NCI-H146 treated with DMSO at 0.1 percent for 48 hours (cell line): ENCODE data around the gene ZNF654.
"Not testable (repeated sequence)": the region's sequence is repeated elsewhere in the genome, so short reads cannot be mapped to it uniquely, and the experiment has no call there.

ENCODE experiments used
- DNase-seq: peaks from one replicate; lab custom pipeline; 2025; ENCODE audit not compliant: unreplicated experiment; lab: John Stamatoyannopoulos, UW

ZNF654 gene

DNA sequence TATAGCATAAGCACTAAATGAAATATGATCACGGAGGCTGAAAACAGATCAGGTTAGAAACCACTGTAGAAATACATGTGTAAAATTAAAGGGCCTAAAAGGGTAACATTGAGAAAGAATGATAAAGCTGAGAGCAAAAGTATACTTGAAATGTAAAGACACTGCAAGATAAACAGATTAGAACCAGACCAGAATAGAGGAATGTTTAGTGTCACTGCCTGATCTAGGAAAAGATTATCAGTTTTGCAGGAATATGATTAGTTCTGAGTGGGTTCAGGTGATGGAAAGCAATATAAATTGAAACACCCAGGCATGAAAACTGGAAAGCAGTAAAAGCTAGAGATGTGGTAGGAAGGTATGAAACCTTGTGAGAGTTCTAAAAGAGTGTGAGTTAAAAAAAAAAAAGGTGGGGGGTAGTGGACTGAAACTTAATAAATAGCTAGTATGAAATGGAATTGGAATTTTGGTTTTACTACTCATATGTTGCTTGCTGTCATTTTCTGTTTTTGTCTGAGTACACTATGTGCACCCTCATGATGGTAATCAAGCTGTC is 74.7 kb downstream of the ZNF654 start:
- DNase-seq, result no peak

DNA sequence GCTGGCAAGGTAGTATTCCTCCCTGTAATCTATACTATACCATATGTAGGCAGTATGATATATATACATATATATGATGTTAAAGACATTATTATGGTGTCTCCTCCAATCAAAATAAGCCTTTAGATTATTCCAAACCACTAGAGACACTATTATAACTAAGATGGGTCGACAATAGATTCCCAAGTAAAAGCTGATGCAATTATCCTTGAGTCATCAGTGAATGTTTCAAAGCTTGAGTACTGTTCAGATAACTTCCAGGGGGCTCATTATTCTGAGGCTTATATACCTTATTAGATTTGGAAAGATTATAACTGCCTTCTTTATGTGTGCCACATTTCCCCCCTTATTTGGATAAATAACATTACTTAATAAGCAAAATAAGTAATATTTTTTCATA is 78.8 kb downstream of the ZNF654 start:
- DNase-seq, result no peak

DNA sequence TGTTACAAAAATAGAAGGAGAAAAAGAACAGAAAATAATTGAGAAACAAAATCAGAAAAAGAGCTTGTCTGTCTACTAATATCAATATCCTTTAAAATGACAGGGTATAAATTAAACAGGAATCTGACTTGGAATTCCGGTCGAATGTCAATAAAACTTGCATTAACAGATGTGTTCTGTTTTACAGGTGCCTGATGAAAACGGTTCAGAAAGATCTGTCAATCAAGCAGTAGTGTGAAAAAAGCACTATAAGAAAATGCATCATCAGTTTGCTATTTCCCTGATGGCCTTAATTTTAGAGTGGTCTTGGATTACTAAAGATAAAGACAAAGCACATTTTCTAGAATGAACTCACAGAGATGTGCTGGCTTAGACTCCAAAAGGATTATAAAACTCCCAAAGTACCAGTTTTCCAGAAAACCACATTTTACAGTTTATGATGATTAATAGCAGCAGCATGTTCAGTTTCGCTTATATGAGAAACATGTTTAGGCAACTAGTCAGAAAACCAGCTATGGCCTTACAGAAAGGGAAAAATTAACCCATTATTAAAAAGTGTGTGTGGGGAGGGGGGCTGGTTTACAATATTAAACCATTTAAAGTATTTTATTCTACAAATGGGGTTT is 82.5 kb downstream of the ZNF654 start:
- DNase-seq, result no peak

DNA sequence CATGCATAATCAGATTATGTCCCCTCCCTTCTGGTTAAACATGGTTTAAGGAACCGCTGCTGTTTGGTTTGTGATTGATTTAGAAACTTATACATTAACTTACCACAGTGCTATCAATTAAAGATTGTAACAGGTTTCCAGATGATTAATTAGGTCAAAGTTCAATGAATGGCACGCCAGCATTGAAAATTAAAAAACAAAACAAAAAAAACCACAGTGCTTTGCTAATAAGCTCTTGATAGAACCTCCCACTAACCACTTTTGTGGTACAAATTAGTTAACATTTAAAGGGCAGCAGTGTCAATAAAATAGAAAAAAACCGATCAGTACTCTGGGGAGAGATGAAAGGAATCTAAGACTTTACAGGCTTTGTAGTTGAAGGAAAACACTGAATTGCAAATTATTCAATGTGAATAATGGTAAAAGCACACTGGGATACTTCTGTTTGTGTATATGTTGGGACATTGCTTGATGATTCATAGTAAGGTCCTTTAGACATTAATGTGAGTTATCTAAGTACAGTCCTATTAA is 83.1 kb downstream of the ZNF654 start:
- DNase-seq, result no peak

DNA sequence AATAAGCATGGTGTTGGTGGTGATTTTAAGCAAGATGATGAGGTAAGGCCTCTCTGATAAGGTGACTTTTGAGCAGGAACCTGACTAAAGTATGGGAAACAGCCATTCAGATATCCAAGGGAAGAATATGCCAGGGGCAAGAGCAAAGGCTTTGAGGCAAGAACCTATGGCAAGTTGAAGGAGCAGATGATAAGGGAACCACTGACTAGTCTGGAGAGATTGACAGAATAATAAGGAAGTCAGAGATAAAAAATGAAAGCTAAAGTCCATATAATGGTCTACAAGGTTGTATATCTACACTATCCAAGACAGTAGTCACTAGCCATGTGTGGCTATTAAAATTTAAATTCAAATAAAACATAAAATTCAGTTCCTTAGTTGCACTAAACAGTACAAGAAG is 88.2 kb downstream of the ZNF654 start:
- DNase-seq, result no peak

DNA sequence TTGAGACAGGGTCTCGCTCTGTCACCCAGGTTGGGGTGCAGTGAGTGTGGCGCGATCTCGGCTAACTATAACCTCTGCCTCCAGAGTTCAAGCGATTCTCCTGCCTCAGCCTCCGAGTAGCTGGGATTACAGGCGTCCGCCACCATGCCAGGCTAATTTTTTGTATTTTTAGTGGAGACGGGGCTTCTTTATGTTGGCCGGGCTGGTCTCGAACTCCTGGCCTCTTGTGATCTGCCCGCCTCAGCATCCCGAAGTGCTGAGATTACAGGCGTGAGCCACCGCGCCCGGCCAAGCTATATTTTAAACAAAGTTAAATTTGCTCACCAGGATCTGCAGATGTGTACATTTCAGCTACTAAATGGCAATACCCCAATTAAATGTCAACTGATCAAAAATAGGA is 89.6 kb downstream of the ZNF654 start:
- DNase-seq, result no peak

DNA sequence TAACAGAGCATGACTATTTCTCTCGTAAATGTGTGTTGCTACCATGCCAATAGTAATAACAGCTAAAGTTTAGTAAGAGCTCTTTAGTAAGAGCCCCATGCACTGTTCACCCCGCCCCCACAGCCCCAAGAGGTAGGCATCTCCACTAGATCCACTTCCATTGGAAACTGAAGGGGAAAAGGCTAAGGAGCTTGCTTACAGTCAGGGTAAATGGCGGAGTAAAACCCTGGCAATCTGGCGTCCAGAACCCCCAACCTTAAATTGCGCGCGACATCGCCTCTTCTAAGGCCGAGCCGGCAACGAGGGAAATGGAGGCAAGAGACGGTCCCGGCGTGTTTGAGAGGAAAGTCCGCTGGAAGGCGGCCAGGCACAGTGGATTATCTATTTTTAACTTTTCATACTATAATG is 90.0 kb downstream of the ZNF654 start:
- DNase-seq, result no peak

DNA sequence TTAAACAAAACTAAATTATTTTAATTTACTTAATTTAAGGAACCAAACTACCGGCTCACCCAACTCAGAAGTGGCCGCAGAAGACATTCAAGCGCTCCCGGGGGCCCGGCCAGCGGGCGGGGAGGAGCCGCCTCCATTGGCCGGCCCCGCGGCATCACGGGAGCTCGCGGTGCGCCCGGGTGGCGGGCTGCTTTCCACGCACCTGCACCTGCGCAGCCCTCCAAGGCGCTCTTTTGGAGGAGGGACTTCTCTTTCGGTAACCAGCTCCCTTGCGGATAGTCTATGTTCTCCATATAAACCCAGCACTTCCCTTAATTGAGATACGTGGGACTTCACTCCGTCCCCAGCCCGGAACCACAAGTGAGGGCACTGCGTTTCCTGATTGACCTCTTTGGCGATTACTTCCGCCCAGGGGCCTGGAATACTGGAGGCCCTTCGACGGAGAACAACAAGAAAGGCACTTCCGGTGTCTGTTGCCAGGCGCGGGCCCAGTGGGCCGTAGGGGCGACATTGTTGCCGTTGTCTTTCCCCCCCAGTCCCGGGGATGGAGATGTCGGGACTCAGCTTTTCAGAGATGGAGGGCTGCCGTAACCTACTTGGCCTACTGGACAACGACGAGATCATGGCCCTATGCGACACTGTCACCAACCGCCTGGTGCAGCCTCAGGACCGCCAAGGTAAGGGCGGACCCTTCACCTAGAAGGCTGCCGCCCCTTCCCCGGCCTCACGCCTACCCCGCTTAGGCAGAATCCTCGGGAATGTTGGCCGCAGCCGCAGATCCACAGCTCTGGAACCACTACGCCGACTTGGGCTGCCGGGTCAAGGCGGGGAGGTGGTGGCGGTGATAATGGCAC is 90.7 kb downstream of the ZNF654 start, which contains the start of gene C3orf38:
C3orf38 (plus strand) TSS at position 451 of the 854 bp plus-strand sequence; CDS start at position 545, 94 bp downstream.
- DNase-seq, result peak; percentile 93

DNA sequence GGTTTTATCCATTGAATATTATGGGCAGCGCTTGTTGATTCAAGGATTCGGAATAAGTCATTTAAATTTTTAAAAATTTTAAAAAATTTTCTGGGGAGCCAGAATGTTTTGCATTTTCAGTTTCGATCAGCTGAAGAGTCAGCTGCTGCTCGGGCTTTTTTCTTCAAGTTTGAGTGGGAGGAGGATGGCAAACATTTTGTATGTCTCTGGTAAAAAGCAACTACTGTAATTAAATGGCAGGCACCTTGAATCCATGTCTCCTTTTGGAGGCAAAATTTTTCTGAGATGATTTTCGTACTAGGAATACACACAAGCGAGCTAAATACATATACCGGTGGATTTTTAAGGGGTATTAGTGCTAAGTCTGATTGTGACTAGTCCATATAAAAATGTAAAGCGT is 91.3 kb downstream of the ZNF654 start:
- DNase-seq, result no peak

DNA sequence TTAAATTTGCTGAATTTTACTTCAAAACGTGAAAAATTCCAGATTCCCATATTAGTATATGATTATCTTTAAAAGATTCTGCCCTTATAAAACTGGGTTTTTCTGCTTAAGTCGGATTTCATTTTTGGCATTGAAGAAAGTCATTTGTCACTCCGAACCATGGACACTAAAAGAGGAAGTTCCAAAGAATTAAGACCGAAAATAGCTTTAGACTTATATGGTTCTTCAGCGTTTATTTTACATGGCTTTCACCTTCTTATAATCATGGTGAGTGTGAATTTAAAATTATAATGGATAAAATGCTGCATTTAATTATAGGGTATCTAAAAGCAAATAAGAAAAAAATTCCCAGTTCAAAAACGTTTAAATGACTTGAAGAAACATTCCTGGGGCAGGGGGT is 91.8 kb downstream of the ZNF654 start:
- DNase-seq, result no peak

DNA sequence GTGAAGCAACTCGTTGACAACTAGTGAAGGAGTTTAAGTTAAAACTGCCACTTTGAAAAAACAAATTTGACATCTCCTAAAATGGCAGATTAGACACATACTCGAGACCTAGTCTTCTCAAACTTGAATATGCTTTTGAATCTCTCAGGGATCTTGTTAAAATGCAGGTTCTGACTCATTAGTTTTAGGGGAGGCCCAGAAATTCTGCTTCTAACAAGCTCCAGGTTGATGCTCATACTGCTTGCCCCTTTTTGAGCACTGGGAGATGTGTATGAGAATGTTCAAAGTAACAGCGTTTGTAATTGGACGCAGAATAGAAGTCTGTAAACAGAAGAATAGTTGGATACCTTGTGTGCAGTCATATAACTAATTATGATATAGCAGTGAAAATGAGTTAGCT is 92.3 kb downstream of the ZNF654 start:
- DNase-seq, result no peak

DNA sequence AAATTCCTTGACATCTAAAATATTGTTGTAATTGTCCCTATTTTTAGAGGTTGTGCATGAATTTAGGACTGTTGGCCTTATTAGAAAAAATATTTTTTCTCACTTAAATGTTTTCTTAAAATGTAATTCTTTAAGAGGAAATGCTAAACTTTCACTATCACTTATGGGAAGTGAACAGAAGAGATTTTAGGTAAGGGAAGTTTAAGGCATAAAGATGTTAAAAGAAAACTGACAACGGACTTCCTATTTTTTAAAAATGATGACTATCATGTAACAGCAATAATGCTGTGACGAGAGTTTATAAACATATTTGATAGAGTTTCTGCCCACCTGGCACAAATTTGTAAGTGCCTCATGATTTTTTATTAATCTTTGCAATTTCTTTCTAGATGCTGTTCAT is 93.8 kb downstream of the ZNF654 start:
- no peak for DNase-seq

DNA sequence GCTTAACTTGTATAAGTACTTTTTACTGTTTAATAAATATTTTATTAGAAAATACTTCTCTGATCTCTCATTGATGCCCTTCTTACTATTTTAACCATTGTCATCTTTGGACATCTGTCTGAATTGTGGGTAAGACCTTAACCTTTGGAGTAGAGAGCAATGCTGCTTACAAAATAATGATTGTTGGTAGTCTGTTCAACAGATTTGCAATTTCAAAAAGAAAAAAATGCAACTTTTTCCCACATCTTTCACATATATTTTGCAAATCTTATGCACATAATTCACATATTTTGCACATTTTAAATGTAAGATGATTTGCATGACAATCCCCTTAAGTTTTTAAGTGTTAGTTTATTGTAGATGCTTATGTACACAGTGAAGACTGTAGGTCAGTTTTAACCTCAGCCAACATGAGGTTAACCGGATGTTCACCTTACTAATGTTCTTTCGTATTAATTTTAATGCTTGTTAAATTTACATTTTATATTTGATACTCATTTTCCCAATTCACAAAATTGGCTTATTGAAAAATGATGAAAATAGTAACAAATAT is 107.4 kb downstream of the ZNF654 start:
- no peak for DNase-seq

DNA sequence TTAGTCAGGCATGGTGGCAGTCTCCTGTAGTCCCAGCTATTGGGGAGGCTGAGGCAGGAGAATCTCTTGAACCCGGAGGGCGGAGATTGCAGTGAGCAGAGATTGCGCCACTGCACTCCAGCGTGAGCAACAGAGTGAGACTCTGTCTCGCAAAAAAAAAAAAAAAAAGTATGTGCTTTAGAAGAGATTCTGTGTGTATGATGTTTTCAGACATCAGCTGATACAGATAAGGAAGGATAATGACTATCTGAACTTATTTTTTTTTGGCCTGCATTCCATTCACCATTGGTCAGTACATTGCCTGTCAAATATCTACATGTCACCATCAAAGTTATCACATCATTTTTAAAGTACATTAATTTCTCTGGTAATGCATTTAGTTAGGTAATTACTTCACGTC is 108.1 kb downstream of the ZNF654 start:
- DNase-seq, result no peak

DNA sequence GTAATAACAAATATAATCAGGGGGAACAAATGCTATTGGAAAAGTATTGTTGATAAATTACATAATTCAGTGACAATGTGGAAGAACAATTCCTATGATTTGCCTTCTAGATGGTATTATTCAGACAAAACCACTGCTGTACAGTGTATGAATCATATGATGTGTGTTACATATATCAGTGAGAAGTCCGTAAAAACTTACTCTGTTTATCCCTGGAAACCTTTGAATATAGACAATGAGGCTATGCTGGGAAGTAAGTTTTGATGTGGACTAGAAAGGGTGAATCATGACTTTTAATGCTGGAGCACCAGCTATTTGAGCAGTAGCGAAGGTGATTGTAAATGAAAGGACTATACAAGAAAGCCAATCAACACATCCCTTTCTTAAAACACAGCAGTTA is 108.6 kb downstream of the ZNF654 start:
- DNase-seq, result no peak

DNA sequence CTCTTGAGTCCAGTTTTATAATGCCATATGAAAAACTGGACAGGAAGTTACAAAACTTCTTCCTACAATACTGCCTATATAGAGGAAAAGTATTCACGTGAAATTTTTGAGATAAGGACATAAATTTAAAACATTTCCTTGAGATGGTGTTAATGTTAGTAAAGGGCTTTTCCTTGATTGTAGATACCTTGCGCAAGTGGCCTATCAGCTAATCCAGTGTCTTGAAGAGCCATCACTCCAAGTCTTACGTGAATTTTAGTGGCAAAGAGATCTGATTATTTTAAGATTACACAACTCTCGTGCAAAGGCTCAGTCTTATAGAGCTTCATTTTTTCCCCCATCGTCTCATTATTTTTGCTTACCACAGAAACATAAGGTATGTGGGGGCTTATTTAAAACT is 109.1 kb downstream of the ZNF654 start:
- DNase-seq, result no peak

DNA sequence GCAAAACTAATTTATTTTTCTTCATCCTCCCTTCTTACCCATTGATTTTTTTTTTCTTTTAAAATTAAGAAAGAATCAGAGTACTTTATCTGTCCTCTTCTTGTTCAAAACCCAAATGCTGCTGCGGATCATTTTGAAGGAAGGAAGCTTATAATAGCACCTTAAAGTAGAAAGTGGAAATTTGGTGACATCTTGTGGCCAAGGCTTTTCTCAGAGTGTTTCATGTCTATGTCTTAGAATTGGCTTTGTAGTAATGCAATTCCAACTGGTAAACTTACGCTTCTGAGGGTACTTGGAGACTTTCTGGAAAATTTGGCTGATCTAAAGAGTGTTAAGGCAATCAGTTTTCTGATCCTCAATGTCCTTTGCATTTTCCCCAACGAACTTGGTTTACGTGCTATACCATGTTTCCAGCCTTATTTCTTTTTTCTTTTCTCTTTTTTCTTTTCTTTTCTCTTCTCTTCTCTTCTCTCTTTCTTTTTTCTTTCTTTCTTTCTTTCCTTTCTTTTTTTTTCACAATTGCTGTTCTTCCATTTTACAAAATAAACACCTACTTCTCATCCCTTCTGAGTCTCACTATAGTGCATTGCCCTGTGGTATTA is 121.4 kb downstream of the ZNF654 start:
- no peak for DNase-seq

DNA sequence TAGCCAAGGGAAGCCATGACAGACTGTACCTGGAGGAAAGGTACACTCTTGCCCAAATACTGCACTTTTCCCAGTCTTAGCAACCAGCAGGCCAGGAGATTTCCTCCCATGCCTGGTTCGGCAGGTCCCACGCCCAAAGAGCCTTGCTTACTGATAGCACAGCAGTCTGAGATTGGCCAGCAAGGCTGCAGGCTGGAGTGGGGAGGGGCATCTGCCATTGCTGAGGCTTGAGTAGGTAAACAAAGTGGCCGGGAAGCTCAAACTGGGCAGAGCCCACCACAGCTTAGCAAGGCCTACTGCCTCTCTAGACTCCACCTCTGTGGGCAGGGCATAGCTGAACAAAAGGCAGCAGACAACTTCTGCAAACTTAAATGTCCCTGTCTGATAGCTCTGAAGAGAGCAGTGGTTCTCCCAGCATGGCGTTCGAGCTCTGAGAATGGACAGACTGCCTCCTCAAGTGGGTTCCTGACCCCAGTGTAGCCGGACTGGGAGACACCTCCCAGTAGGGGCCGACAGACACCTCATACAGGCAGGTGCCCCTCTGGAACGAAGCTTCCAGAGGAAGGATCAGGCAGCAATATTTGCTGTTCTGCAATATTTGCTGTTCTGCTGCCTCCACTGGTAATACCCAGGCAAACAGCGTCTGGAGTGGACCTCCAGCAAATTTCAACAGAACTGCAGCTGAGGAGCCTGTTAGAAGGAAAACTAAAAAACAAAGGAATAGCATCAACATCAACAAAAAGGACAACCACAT is 123.3 kb downstream of the ZNF654 start:
- not testable (repeated sequence) for DNase-seq

DNA sequence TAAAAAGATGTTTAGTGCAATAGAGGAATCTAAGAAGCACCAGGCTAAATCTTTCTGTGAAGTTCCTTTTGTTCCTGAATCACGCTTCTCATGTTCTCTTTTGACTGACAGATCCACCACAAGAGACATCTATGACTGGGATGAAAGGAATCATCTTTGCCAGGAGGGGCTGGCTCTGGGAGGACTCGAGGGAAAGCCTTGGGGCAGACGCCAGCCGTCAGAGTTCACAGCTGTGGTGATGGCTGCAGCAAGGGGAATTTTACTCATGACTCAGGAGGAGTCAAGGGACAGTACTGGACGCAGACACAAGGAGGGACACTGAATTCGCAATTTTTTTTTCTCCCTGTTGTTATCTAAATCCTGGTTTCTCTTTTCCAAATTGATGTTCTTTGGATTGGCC is 129.4 kb downstream of the ZNF654 start:
- no peak for DNase-seq

DNA sequence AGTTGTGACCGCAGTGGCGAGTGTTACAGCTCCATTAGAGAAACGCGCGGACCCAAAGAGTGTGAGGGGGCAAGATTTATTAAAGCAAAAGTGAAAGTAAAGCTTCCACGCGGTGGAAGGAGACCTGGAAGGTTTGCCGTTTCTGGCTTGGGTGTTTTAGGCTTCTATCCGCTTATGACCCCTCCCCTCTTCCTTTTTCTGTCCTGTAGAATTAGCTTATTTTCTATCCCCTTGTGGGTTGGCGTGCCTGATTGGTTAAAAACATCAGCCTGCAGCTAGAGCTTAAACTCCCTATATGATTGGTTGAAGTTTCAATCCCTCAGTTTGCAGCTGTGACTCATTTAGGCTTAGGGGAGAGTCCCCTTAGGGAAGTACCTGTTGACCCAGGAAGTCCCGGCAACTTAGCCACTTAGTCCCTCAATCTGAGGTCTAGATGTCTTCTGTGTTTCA is 130.3 kb downstream of the ZNF654 start:
- no peak for DNase-seq
